Measurements from ENCODE around the gene KDR. TPM values are rescaled to one million over a fixed set of nuclear protein-coding genes. Genes with fewer than 3 reads are reported as not detected.

Gene KDR
- total RNA-seq, 1 experiment from 2014 or later, result 0.52 TPM

DNA sequence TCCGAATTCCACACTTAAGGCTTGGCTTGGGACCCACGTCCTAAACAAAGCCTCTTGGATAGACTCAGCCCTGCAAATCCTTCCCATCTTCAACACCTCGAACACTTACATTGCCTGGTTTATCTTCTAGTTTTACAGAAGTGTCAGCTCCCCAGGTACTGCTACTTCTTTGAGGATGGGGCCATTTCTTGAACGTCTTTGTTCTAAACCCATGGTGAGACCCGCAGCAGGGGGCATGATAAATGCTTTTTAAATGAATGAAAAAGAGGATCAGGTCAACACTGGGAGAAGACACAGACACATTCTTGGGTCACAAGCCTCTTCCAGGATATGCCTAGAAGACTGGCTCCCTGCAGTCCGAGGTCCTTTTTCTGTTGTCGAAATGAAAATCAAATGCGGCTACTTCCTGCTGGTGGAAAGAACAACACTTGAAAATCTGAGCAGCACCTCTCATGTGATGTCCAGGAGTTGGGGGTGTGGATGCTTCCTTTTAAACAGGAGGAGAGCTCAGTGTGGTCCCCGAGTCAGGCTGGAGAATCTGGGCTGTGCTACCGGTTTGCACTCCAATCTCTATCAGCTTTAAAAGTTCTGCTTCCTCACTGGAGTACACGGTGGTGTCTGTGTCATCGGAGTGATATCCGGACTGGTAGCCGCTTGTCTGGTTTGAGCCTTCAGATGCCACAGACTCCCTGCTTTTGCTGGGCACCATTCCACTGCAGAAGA lies 45.8 kb downstream of the KDR start:
- no peak overlapping the region for H3K4me3 ChIP-seq (replicated peaks in 1 of 2; ENCODE audit: low read depth in 1 of 2, low read length in 2 of 2)
- intact Hi-C loops (cut with micrococcal nuclease), result no loop called here
- ATAC-seq (no peak), DNase-seq (ENCODE audit: low read depth, low spot score) (no peak)
- no peaks in the 10 kb centered on the region for H3K9me2 ChIP-seq (ENCODE audit: insufficient read depth)
- H3K27ac ChIP-seq (ENCODE audit: low read depth, low read length), result no peak overlapping the region
- H3K4me2 ChIP-seq (ENCODE audit: low read length), result no peak overlapping the region
- H2AFZ ChIP-seq (ENCODE audit: low read depth, low read length, poor library complexity, severe bottlenecking), result no peak overlapping the region
- CTCF ChIA-PET, result no interaction called here
- no peaks in the 10 kb centered on the region for H3K36me3 ChIP-seq (ENCODE audit: control insufficient read depth in 1 of 2, insufficient read depth in 2 of 2, low read length in 2 of 2)
- peaks cover 12% of the 10 kb centered on the region for H3K27me3 ChIP-seq (ENCODE audit: insufficient read depth, low read length)
- H3K9me3 ChIP-seq (ENCODE audit: control insufficient read depth in 1 of 2, insufficient read depth in 1 of 2, low read depth in 1 of 2, low read length in 2 of 2), result no peaks in the 10 kb centered on the region
- TF ChIP-seq YY1 (IDR thresholded peaks at IDR 0.05; ENCODE audit: extremely low read depth, insufficient replicate concordance, low read depth, low read length) (no peak), FOSL1 (IDR thresholded peaks at IDR 0.05; ENCODE audit: low read depth) (no peak), REST (IDR thresholded peaks at IDR 0.05; ENCODE audit: low read depth) (no peak), ZNF274 (IDR thresholded peaks at IDR 0.05; ENCODE audit: low read depth, low read length) (no peak), EZH2phosphoT487 (IDR thresholded peaks at IDR 0.05; ENCODE audit: borderline replicate concordance) (no peak), RAD21 (IDR thresholded peaks at IDR 0.05; ENCODE audit: low read depth) (no peak), POLR2AphosphoS5 (IDR thresholded peaks at IDR 0.05; ENCODE audit: low read depth, low read length) (no peak), EGR1 (IDR thresholded peaks at IDR 0.05; ENCODE audit: low read depth) (no peak), MAX (IDR thresholded peaks at IDR 0.05) (no peak), POLR2A (IDR thresholded peaks at IDR 0.05; ENCODE audit: borderline replicate concordance, extremely low read depth, insufficient read depth, insufficient read length) (no peak), SRF (IDR thresholded peaks at IDR 0.05; ENCODE audit: low read depth) (no peak), CEBPB (IDR thresholded peaks at IDR 0.05; ENCODE audit: low read depth) (no peak), SIN3A (IDR thresholded peaks at IDR 0.05; ENCODE audit: low read depth) (no peak), ATF3 (IDR thresholded peaks at IDR 0.05) (no peak), ZFX (IDR thresholded peaks at IDR 0.05) (no peak), SP1 (IDR thresholded peaks at IDR 0.05; ENCODE audit: low read depth) (no peak)
- TF ChIP-seq, protein P1, sequence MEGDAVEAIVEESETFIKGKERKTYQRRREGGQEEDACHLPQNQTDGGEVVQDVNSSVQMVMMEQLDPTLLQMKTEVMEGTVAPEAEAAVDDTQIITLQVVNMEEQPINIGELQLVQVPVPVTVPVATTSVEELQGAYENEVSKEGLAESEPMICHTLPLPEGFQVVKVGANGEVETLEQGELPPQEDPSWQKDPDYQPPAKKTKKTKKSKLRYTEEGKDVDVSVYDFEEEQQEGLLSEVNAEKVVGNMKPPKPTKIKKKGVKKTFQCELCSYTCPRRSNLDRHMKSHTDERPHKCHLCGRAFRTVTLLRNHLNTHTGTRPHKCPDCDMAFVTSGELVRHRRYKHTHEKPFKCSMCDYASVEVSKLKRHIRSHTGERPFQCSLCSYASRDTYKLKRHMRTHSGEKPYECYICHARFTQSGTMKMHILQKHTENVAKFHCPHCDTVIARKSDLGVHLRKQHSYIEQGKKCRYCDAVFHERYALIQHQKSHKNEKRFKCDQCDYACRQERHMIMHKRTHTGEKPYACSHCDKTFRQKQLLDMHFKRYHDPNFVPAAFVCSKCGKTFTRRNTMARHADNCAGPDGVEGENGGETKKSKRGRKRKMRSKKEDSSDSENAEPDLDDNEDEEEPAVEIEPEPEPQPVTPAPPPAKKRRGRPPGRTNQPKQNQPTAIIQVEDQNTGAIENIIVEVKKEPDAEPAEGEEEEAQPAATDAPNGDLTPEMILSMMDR (IDR thresholded peaks at IDR 0.05 in 2 of 3, conservative IDR thresholded peaks at IDR 0.05 in 1 of 3; ENCODE audit: borderline replicate concordance in 1 of 3, insufficient read depth in 1 of 3, low read depth in 2 of 3, low read length in 2 of 3), result no peak
- TF ChIP-seq, protein P2, sequence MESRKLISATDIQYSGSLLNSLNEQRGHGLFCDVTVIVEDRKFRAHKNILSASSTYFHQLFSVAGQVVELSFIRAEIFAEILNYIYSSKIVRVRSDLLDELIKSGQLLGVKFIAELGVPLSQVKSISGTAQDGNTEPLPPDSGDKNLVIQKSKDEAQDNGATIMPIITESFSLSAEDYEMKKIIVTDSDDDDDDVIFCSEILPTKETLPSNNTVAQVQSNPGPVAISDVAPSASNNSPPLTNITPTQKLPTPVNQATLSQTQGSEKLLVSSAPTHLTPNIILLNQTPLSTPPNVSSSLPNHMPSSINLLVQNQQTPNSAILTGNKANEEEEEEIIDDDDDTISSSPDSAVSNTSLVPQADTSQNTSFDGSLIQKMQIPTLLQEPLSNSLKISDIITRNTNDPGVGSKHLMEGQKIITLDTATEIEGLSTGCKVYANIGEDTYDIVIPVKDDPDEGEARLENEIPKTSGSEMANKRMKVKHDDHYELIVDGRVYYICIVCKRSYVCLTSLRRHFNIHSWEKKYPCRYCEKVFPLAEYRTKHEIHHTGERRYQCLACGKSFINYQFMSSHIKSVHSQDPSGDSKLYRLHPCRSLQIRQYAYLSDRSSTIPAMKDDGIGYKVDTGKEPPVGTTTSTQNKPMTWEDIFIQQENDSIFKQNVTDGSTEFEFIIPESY (IDR thresholded peaks at IDR 0.05; ENCODE audit: extremely low read depth, insufficient replicate concordance, low read length), result no peak
- BruUV-seq (replicated peaks), result no TSS peak
- no peaks in the 10 kb centered on the region for H4K20me1 ChIP-seq (ENCODE audit: insufficient read depth)
- POLR2A ChIA-PET, result no interaction called here
- H3K79me2 ChIP-seq (ENCODE audit: insufficient read depth, low read length), result no peaks in the 10 kb centered on the region
- H3K4me1 ChIP-seq (ENCODE audit: control insufficient read depth in 1 of 2, insufficient read depth in 2 of 2, low read length in 2 of 2), result no peaks in the 10 kb centered on the region
- no peak overlapping the region for H3K9ac ChIP-seq (ENCODE audit: low read length)
- RAD21 ChIA-PET (ENCODE audit: low non-redundant PET in 1 of 2, low total read pairs in 2 of 2, uncharacterized antibody in 2 of 2, unreplicated experiment in 2 of 2), result no interaction called here

All from HCT116 (cell line).